ENCODE measurements around the gene MIEF2. TPM values are rescaled to one million over a fixed set of nuclear protein-coding genes. Genes with fewer than 3 reads are reported as not detected.
"Not testable (repeated sequence)": the region's sequence is repeated elsewhere in the genome, so short reads cannot be mapped to it uniquely, and the experiment has no call there.

The MIEF2 gene
- polyA plus RNA-seq, 1 of the 3 experiments (the other 2 are of a cell fraction), result 12.7 TPM

GRCh38 chr17:18298061-18298460, 37.6 kb downstream of the MIEF2 start:
- H3K79me2 ChIP-seq (ENCODE audit: insufficient read depth); H3K4me1 ChIP-seq (ENCODE audit: control insufficient read depth in 1 of 2, insufficient read depth in 2 of 2, low read depth in 1 of 2, low read length in 1 of 2); H3K9me2 ChIP-seq; DNase-seq; H3K9ac ChIP-seq; H3K9me3 ChIP-seq; H4K20me1 ChIP-seq (ENCODE audit: insufficient read depth); H2AFZ ChIP-seq (ENCODE audit: low read depth); H3K27me3 ChIP-seq (ENCODE audit: insufficient read depth); H3F3A ChIP-seq (replicated peaks; ENCODE audit: insufficient read depth); H3K4me3 ChIP-seq (ENCODE audit: low read depth in 2 of 2, low read length in 1 of 2); CTCF ChIA-PET; POLR2A ChIA-PET; H3K4me2 ChIP-seq; H3K27ac ChIP-seq (ENCODE audit: low read depth in 2 of 2, low read length in 1 of 2): not testable (repeated sequence)
- WGBS (ENCODE audit: low lambda C conversion rate), result no CpG with 5 or more reads among the region's 30 CpGs
- peaks cover 34 to 49% of the 10 kb centered on the region in 2 experiments for H3K36me3 ChIP-seq (replicated peaks in 1 of 2; ENCODE audit: control insufficient read depth in 1 of 2, insufficient read depth in 2 of 2, low read length in 1 of 2)

DNA sequence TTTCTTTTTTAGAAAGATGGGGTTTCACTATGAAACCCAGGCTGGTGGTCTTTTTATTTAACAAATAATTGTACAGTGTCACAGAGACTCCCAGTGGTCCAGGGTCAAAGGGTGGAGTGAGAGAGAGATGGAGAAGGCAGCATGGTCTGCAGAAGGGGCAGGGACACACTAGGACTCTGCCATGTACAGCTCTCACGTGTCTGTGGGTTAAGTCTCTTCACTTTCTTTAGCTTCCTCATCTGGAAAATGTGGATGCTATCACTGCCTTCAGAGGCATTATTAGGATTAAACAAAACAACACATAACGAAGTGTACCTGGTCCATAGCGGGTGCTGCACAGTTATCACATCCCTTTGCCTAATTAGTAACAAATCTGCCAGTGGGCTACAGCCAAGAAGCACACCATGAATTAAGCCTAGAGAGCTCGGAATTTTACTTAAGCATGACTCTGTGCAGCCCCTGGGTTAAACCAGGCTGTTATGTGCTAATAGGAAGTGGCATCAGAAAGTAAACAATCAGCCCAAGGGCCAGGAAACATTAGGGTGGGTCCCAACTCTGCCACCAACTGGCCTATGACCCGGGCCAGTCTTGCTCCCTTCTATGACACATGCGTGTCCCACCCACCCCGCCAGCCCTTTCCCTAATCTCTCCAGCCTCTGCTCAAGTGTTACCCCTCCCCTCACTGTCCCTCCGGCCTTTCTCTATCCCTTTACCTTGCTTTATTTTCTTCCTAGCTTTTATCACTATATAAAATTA, 40.4 kb downstream of the MIEF2 start:
- Histone ChIP-seq H4K20me1 (ENCODE audit: insufficient read depth) (no peaks in the 10 kb centered on the region), H3K4me3 (ENCODE audit: low read depth in 2 of 2, low read length in 1 of 2) (no peak overlapping the region), H3K4me1 (ENCODE audit: control insufficient read depth in 1 of 2, insufficient read depth in 2 of 2, low read depth in 1 of 2, low read length in 1 of 2) (no peaks in the 10 kb centered on the region), H3F3A (replicated peaks; ENCODE audit: insufficient read depth) (no peaks in the 10 kb centered on the region), H3K9me3 (no peaks in the 10 kb centered on the region), H3K79me2 (ENCODE audit: insufficient read depth) (no peaks in the 10 kb centered on the region; the same call in 1 of the 2 replicates), H2AFZ (ENCODE audit: low read depth) (no peak overlapping the region), H3K9me2 (no peaks in the 10 kb centered on the region), H3K36me3 (replicated peaks in 1 of 2; ENCODE audit: control insufficient read depth in 1 of 2, insufficient read depth in 2 of 2, low read length in 1 of 2) (peaks cover 42 to 60% of the 10 kb centered on the region in 2 experiments), H3K27me3 (ENCODE audit: insufficient read depth) (no peaks in the 10 kb centered on the region), H3K4me2 (no peak overlapping the region), H3K9ac (no peak overlapping the region), H3K27ac (ENCODE audit: low read depth in 2 of 2, low read length in 1 of 2) (no peak overlapping the region)
- TF ChIP-seq NFIC (IDR thresholded peaks at IDR 0.05; ENCODE audit: borderline replicate concordance), result no peak
- no peak for TF ChIP-seq GABPA (IDR thresholded peaks at IDR 0.05; ENCODE audit: low read depth)
- no peak for TF ChIP-seq CHD2 (IDR thresholded peaks at IDR 0.05; ENCODE audit: low read length, partially characterized antibody)
- no peak for TF ChIP-seq RCOR1 (IDR thresholded peaks at IDR 0.05; ENCODE audit: low read length)
- no peak for TF ChIP-seq EZH2phosphoT487 (IDR thresholded peaks at IDR 0.05; ENCODE audit: borderline replicate concordance, low read depth)
- TF ChIP-seq, protein P1, sequence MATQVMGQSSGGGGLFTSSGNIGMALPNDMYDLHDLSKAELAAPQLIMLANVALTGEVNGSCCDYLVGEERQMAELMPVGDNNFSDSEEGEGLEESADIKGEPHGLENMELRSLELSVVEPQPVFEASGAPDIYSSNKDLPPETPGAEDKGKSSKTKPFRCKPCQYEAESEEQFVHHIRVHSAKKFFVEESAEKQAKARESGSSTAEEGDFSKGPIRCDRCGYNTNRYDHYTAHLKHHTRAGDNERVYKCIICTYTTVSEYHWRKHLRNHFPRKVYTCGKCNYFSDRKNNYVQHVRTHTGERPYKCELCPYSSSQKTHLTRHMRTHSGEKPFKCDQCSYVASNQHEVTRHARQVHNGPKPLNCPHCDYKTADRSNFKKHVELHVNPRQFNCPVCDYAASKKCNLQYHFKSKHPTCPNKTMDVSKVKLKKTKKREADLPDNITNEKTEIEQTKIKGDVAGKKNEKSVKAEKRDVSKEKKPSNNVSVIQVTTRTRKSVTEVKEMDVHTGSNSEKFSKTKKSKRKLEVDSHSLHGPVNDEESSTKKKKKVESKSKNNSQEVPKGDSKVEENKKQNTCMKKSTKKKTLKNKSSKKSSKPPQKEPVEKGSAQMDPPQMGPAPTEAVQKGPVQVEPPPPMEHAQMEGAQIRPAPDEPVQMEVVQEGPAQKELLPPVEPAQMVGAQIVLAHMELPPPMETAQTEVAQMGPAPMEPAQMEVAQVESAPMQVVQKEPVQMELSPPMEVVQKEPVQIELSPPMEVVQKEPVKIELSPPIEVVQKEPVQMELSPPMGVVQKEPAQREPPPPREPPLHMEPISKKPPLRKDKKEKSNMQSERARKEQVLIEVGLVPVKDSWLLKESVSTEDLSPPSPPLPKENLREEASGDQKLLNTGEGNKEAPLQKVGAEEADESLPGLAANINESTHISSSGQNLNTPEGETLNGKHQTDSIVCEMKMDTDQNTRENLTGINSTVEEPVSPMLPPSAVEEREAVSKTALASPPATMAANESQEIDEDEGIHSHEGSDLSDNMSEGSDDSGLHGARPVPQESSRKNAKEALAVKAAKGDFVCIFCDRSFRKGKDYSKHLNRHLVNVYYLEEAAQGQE (IDR thresholded peaks at IDR 0.05; ENCODE audit: low read depth, low read length), result no peak
- CTCF ChIA-PET, result interaction anchor here (1.6 kb wide), 1 partner anchor 12 kb away, joined by 6 read pairs; no protein-coding TSS in a partner anchor
- no peak for DNase-seq
- POLR2A ChIA-PET, result no interaction called here
- 86% methylated on average over 8 of the region's 8 CpGs for WGBS (ENCODE audit: low lambda C conversion rate)

DNA sequence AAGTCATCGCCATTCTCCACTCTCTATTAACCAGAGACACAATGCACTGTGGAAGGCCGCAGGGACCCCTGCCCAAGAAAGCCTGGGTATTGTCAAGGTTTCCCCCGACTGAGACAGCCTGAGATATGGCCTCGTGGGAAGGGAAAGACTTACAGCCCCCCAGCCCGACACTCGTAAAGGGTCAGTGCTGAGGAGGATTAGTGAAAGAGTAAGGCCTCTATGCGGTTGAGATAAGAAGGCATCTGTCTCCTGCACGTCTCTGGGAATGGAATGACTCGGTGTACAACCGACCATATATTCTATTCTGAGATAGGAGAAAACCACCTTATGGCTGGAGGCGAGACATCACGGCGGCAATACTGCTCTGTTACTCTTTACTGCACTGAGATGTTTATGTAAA, 42.7 kb downstream of the MIEF2 start:
- H4K20me1 ChIP-seq (ENCODE audit: insufficient read depth); H3K4me3 ChIP-seq (ENCODE audit: low read depth in 2 of 2, low read length in 1 of 2); H3K4me2 ChIP-seq; POLR2A ChIA-PET; H3K27me3 ChIP-seq (ENCODE audit: insufficient read depth); H2AFZ ChIP-seq (ENCODE audit: low read depth); H3K4me1 ChIP-seq (ENCODE audit: control insufficient read depth in 1 of 2, insufficient read depth in 2 of 2, low read depth in 1 of 2, low read length in 1 of 2); H3K27ac ChIP-seq (ENCODE audit: low read depth in 2 of 2, low read length in 1 of 2); H3K9me3 ChIP-seq; H3F3A ChIP-seq (replicated peaks; ENCODE audit: insufficient read depth); H3K9ac ChIP-seq; H3K9me2 ChIP-seq; CTCF ChIA-PET; DNase-seq: not testable (repeated sequence)
- H3K79me2 ChIP-seq (ENCODE audit: insufficient read depth), result peaks cover 18% of the 10 kb centered on the region
- H3K36me3 ChIP-seq (replicated peaks in 1 of 2; ENCODE audit: control insufficient read depth in 1 of 2, insufficient read depth in 2 of 2, low read length in 1 of 2), result peaks cover 54 to 67% of the 10 kb centered on the region in 2 experiments
- 91% methylated on average over 13 of the region's 13 CpGs for WGBS (ENCODE audit: low lambda C conversion rate)

All from SK-N-SH (cell line).